SH-SY5Y (cell line): Measurements from ENCODE around the gene ENO3.

Experiments
- GATA2 ChIP-seq: IDR thresholded peaks from 2 replicates; pipeline ENCODE4 v1.6.1; 2011; ENCODE audit warnings: mild to moderate bottlenecking, low read depth, low read length
- GATA3 ChIP-seq: IDR thresholded peaks from 2 replicates; pipeline ENCODE4 v1.6.1; 2011; ENCODE audit warnings: low read depth, mild to moderate bottlenecking, low read length, moderate library complexity

DNA sequence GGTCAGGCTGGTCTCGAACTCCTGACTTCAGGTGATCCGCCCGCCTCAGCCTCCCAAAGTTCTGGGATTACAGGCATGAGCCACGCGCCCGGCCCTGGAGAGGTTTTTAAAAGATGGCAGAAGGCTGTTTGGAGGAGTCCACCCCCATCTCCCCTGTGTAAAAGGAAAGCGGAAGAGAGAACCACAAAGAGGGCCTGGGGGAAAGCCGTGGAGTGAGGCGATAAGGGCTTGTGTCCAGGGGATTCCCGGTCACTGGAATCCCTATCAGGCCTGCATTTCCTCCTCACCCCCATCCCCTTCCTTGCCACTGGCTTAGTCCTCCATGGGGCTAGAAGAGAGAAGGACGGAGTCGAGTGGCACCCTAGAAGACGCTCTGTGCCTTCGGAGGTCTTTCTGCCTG lies 19.0 kb upstream of the ENO3 start, which contains the start of gene GP1BA:
- TF ChIP-seq GATA2 (no peak), GATA3 (no peak)
